Breast epithelium (tissue), 4 donors: ENCODE data around the gene TSPAN11. TPM values are rescaled to one million over a fixed set of nuclear protein-coding genes. Genes with fewer than 3 reads are reported as not detected.

Source experiments
- DNase-seq, 2 donors: peaks; one replicate each; pipeline ENCODE4 v3.0.0-alpha.2; 2019; ENCODE audit warnings: low spot score in 2 of 2
- H3K27ac ChIP-seq, 2 donors: fragments of 200-600 bp; sonication (generic) in 1 of 2; one replicate each; pipeline ENCODE4 v1.5.1; 2016 to 2019; ENCODE audit warnings: mild to moderate bottlenecking in 1 of 2
- H3K27me3 ChIP-seq, 2 donors: fragments of 200-600 bp; sonication (generic) in 1 of 2; one replicate each; pipeline versions ENCODE4 v1.5.1 to v1.6.0; 2017 to 2019; ENCODE audit warnings: control low read depth in 1 of 2, mild to moderate bottlenecking in 1 of 2
- H3K36me3 ChIP-seq: fragments of 200-600 bp; one replicate; pipeline ENCODE4 v1.5.1; 2019
- H3K4me1 ChIP-seq, 2 donors: fragments of 200-600 bp; sonication (generic); one replicate each; pipeline ENCODE4 v1.5.1; 2016 to 2019; ENCODE audit warnings: control low read depth in 1 of 2
- H3K4me3 ChIP-seq, 3 donors: fragments of 200-600 bp; sonication (generic); 1 replicate in 2 of 3; 2 replicates in 1 of 3; pipeline ENCODE4 v1.5.1; 2016 to 2019; ENCODE audit warnings: mild to moderate bottlenecking in 3 of 3, moderate library complexity in 2 of 3
- H3K9me3 ChIP-seq, 2 donors: fragments of 200-600 bp; sonication (generic) in 1 of 2; one replicate each; pipeline ENCODE4 v1.5.1; 2016 to 2019; ENCODE audit warnings: control low read depth in 1 of 2
- POLR2A ChIP-seq: fragments of 450-650 bp; IDR thresholded peaks from one replicate; pipeline ENCODE4 v1.6.1; 2016; ENCODE audit warnings: antibody characterized with exemption, mild to moderate bottlenecking, moderate library complexity
- POLR2AphosphoS5 ChIP-seq, 3 donors: sonication (generic); formaldehyde crosslinking; IDR thresholded peaks; one replicate each; pipeline ENCODE4 v1.6.1; 2017; ENCODE audit warnings: antibody characterized with exemption in 3 of 3
- intact Hi-C: fragments of 100-400 bp; cut with DNase I; formaldehyde crosslinking; loops from one replicate; pipeline ENCODE4 v1.15.1; 2023; ENCODE audit warnings: low total_unique reads
- total RNA-seq, 3 donors: library from RNA; depleted of rRNA; stranded (reverse); fragments of >200 nt; gene quantifications; one replicate each; pipeline ENCODE4 v1.1.0, GENCODE V29; 2016
- TF ChIP-seq, protein P1 (sequence below), 3 donors: fragments of 450-650 bp; IDR thresholded peaks; one replicate each; pipeline ENCODE4 v1.5.1; 2016 to 2017; ENCODE audit warnings: antibody characterized with exemption in 3 of 3, mild to moderate bottlenecking in 3 of 3, moderate library complexity in 3 of 3

TSPAN11 gene
- total RNA-seq, 3 donors from 2014 or later, result 0.48 to 1.3 (median 0.73) TPM

DNA sequence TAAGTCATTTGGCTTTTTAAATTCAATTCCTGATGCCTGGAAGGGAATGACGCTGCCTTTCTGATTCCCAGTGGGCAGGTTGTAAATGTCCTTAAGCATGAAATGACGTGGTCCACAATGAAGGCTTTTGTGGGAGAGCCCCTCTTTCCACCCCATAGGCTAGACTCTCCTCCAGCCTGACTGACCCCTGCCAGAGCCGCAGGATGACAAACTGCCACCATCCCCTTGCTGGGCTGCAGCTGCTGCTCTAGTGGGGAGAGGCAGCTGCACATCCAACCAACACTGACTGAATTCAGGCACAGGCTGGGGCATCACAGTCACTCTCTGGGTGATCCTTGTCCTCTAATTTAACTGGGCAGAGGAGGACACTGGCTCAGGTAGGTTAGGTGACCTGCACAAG is 6.3 kb downstream of the TSPAN11 start:
- TF ChIP-seq POLR2AphosphoS5 (IDR thresholded peaks at IDR 0.05) (no peak), POLR2A (no peak)
- TF ChIP-seq, protein P1, sequence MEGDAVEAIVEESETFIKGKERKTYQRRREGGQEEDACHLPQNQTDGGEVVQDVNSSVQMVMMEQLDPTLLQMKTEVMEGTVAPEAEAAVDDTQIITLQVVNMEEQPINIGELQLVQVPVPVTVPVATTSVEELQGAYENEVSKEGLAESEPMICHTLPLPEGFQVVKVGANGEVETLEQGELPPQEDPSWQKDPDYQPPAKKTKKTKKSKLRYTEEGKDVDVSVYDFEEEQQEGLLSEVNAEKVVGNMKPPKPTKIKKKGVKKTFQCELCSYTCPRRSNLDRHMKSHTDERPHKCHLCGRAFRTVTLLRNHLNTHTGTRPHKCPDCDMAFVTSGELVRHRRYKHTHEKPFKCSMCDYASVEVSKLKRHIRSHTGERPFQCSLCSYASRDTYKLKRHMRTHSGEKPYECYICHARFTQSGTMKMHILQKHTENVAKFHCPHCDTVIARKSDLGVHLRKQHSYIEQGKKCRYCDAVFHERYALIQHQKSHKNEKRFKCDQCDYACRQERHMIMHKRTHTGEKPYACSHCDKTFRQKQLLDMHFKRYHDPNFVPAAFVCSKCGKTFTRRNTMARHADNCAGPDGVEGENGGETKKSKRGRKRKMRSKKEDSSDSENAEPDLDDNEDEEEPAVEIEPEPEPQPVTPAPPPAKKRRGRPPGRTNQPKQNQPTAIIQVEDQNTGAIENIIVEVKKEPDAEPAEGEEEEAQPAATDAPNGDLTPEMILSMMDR (IDR thresholded peaks at IDR 0.05), result no peak
- intact Hi-C loops, result no loop called here
- no peaks in the 10 kb centered on the region for H3K27me3 ChIP-seq

DNA sequence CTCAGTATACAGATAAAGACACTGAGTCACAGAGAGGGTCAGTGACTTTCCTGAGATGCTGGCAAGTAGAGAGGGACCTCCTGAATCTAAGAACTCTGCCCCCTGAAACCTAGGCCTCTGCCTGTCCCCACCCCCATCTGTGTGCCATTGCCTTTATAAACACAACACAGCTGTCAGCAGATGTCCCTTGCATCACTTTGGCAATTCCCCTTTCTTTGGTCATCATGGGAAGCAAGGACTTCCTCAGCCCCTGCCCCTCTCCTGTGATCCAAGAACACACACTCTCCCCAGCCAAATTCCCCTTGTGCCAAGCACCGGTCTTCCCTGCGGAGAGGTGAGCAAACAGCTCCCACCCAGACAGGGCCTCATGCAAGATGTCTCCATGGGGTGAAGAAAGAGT is 8.3 kb downstream of the TSPAN11 start:
- Histone ChIP-seq H3K27ac (no peak overlapping the region), H3K27me3 (no peaks in the 10 kb centered on the region), H3K4me1 (no peaks in the 10 kb centered on the region), H3K36me3 (no peaks in the 10 kb centered on the region), H3K4me3 (no peak overlapping the region), H3K9me3 (no peaks in the 10 kb centered on the region)
- no peak for DNase-seq
- intact Hi-C loops, result no loop called here
- TF ChIP-seq POLR2A (no peak), POLR2AphosphoS5 (IDR thresholded peaks at IDR 0.05) (no peak)
- TF ChIP-seq, protein P1 (IDR thresholded peaks at IDR 0.05), result no peak

More for the DNA sequence above, 6.3 kb downstream of the TSPAN11 start:
- Histone ChIP-seq H3K27ac (no peak overlapping the region), H3K36me3 (no peaks in the 10 kb centered on the region), H3K9me3 (no peaks in the 10 kb centered on the region), H3K4me3 (no peak overlapping the region), H3K4me1 (no peaks in the 10 kb centered on the region)
- DNase-seq, result no peak

DNA sequence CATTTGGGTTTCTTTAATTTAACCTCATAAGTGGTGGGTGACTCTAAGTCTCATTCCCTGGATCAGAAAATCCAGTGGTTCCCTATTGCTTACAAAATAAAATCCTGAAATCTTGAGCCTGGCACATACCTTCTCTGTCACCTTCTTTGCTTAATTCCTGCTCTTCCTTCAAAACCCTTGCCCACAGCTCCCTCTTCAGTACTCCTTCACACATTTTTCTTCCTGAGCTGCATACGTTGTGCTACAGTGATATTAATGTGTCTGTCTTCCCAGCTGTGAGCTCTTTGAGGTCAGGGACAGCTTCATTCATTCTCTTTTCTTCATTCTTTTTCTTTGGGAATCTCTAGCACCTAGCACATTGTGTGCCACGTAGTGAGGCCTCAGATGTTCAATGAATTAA is 9.5 kb downstream of the TSPAN11 start:
- intact Hi-C loops, result no loop called here
- Histone ChIP-seq H3K4me1 (no peaks in the 10 kb centered on the region), H3K4me3 (no peak overlapping the region), H3K9me3 (no peaks in the 10 kb centered on the region), H3K27ac (no peak overlapping the region), H3K36me3 (no peaks in the 10 kb centered on the region), H3K27me3 (no peaks in the 10 kb centered on the region)
- no peak for DNase-seq
- no peak for TF ChIP-seq POLR2AphosphoS5 (IDR thresholded peaks at IDR 0.05)

DNA sequence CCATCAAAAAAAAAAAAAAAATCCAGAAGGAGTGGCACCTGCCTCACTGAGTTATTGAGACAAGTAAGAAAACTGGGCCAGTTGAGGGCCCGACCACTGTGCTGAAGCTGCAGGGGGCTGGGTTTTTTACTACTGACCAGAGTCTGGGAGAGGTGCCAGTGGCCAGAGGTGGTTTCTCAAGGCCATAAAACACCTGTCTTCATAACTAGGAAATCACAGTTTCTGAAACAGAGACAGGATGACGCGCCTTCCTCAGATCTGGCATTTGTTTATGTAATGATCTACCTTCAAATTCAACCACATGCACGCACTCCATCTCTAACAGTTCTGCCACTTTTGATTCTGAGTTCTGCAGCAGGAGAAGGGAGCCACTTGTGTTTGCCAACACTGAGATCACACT is 12.7 kb downstream of the TSPAN11 start:
- H3K27ac ChIP-seq, result no peak overlapping the region
- no peaks in the 10 kb centered on the region for H3K4me1 ChIP-seq
- no peaks in the 10 kb centered on the region for H3K27me3 ChIP-seq
- no peaks in the 10 kb centered on the region for H3K9me3 ChIP-seq
- no peak overlapping the region for H3K4me3 ChIP-seq
- no peaks in the 10 kb centered on the region for H3K36me3 ChIP-seq
- TF ChIP-seq POLR2AphosphoS5 (IDR thresholded peaks at IDR 0.05) (no peak), POLR2A (no peak)
- TF ChIP-seq, protein P1 (IDR thresholded peaks at IDR 0.05), result no peak
- intact Hi-C loops, result no loop called here
- DNase-seq, result no peak

DNA sequence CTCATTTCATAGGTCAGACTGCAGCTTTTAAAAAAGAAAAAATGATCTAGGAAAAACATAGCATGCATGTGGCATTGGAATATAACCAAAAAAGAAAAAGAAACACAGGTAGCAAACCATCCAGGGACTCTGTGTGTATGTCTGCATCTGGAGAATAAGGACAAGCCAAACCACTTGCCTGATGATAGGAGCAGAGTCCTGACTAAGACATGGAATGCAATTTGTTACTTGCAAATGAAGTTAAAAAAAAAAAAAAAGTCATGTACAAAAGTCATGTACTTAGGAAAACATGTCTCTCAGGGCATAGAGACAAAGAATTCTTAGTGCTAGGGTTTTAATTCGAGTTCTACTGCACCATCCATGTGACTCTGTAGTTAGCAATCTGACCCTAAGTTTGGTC is 15.9 kb downstream of the TSPAN11 start:
- intact Hi-C loops, result no loop called here
- H3K9me3 ChIP-seq, result no peaks in the 10 kb centered on the region
- TF ChIP-seq, protein P1 (IDR thresholded peaks at IDR 0.05), result no peak
- TF ChIP-seq POLR2AphosphoS5 (IDR thresholded peaks at IDR 0.05) (no peak), POLR2A (no peak)
- no peaks in the 10 kb centered on the region for H3K4me1 ChIP-seq
- DNase-seq, result no peak
- H3K36me3 ChIP-seq, result no peaks in the 10 kb centered on the region
- H3K27me3 ChIP-seq, result no peaks in the 10 kb centered on the region
- H3K27ac ChIP-seq, result no peak overlapping the region
- H3K4me3 ChIP-seq, result no peak overlapping the region

DNA sequence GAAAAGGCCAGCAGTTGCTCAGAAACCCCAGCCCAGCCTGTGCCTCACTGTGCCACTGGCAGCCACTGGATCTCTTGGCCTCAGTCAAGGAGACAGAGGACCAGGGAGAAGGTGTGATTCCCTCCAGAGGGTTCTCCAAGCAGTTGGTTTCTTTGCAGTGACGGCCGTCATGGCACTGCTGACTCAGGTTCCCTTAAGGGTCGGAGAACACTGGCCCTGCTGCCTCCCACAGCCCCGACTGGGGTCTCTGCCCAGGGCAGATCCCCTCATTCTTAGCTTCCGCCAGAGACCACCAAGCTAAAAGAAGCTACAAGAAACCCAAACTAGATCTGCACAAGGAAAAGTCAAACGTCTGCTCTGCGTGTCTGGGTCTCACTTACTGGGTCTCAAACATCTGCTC is 16.4 kb downstream of the TSPAN11 start:
- DNase-seq, result no peak
- no peaks in the 10 kb centered on the region for H3K4me1 ChIP-seq
- no peak overlapping the region for H3K27ac ChIP-seq

More for the DNA sequence above, 16.4 kb downstream of the TSPAN11 start:
- no peak for TF ChIP-seq POLR2A
- TF ChIP-seq, protein P1 (IDR thresholded peaks at IDR 0.05), result no peak
- TF ChIP-seq POLR2AphosphoS5 (IDR thresholded peaks at IDR 0.05), result no peak
- no peak overlapping the region for H3K4me3 ChIP-seq
- intact Hi-C loops, result no loop called here
- H3K36me3 ChIP-seq, result no peaks in the 10 kb centered on the region
- no peaks in the 10 kb centered on the region for H3K27me3 ChIP-seq
- H3K9me3 ChIP-seq, result no peaks in the 10 kb centered on the region
